Activated CD4-positive, alpha-beta memory T cell treated with anti-CD3 and anti-CD28 coated beads for 36 hours (primary cell): ENCODE measurements around the gene PYGO2. TPM values are rescaled to one million over a fixed set of nuclear protein-coding genes. Genes with fewer than 3 reads are reported as not detected.

ENCODE experiments used
- CTCF ChIA-PET: fragments of 350-600 bp; sonication (Branson Sonifier 250); formaldehyde crosslinking; loops from one replicate; lab custom pipeline; 2021; ENCODE audit warnings: antibody characterized with exemption, inconsistent platforms; lab: Charles Lee
- POLR2A ChIA-PET: fragments of 350-600 bp; sonication (Branson Sonifier 250); formaldehyde crosslinking; loops from one replicate; lab custom pipeline; 2021; ENCODE audit warnings: antibody characterized with exemption; lab: Charles Lee
- DNase-seq: peaks from one replicate; pipeline ENCODE4 v3.0.0-alpha.2; 2020
- H3K27ac Mint-ChIP-seq: one replicate; pipeline ENCODE4 v1.8.0; 2021; ENCODE audit warnings: mixed read lengths
- H3K27me3 Mint-ChIP-seq: one replicate; pipeline ENCODE4 v1.8.0; 2021; ENCODE audit warnings: mixed read lengths
- H3K36me3 Mint-ChIP-seq: one replicate; pipeline ENCODE4 v1.8.0; 2021; ENCODE audit warnings: mixed read lengths
- H3K4me1 Mint-ChIP-seq: one replicate; pipeline ENCODE4 v1.8.0; 2021; ENCODE audit warnings: low read depth, mixed read lengths
- H3K4me3 Mint-ChIP-seq: one replicate; pipeline ENCODE4 v1.8.0; 2021; ENCODE audit warnings: mild to moderate bottlenecking, mixed read lengths
- H3K9me3 Mint-ChIP-seq: one replicate; pipeline ENCODE4 v1.8.0; 2021; ENCODE audit warnings: mixed read lengths
- intact Hi-C: fragments of 100-400 bp; cut with micrococcal nuclease; formaldehyde crosslinking; loops from one replicate; pipeline ENCODE4 v1.15.1; 2023
- total RNA-seq, 2 experiments: library from RNA; stranded (reverse); gene quantifications; one replicate each; pipeline ENCODE4 v1.2.3, GENCODE V29; 2021

PYGO2 gene
- total RNA-seq, 2 experiments from 2014 or later = 31.5 to 32.4 TPM

GRCh38 chr1:154960446-154961136 is 991 bp downstream of the PYGO2 start:
- Mint-ChIP-seq H3K4me3 (peak overlapping the region; percentile 96), H3K36me3 (peaks cover 23% of the 10 kb centered on the region), H3K4me1 (peaks cover 47% of the 10 kb centered on the region), H3K9me3 (no peaks in the 10 kb centered on the region), H3K27ac (peak overlapping the region; percentile 92), H3K27me3 (no peaks in the 10 kb centered on the region)
- no peak for DNase-seq
- intact Hi-C loops = loop anchor here (1.0 kb wide), 1 partner anchor 14 kb away; the partner anchor contains the start of gene CKS1B
- ChIA-PET POLR2A (interaction anchor here (0.6 to 2.7 kb wide), 11 partner anchors 9 to 56 kb away, joined by 3 to 15 read pairs (median 6); partner anchors contain the start of genes CKS1B, FLAD1, PMVK and SHC1), CTCF (interaction anchor here (0.7 to 3.8 kb wide), 20 partner anchors 8 to 124 kb away, joined by 3 to 36 read pairs (median 6); partner anchors contain the start of genes ADAM15, CKS1B, PMVK and SHC1)

- ChIA-PET POLR2A (no interaction called here), CTCF (interaction anchor here (1.0 to 3.8 kb wide), 4 partner anchors 15 to 102 kb away, joined by 4 to 36 read pairs (median 20); partner anchors contain the start of gene CKS1B)
- Mint-ChIP-seq H3K4me3 (no peak overlapping the region), H3K27me3 (no peaks in the 10 kb centered on the region), H3K36me3 (peaks cover 19% of the 10 kb centered on the region), H3K9me3 (no peaks in the 10 kb centered on the region), H3K4me1 (peaks cover 59% of the 10 kb centered on the region), H3K27ac (no peak overlapping the region)
- intact Hi-C loops = no loop called here
- DNase-seq = no peak
These were observed 2.2 kb downstream of the PYGO2 start for GRCh38 chr1:154959426-154959780.

GRCh38 chr1:154958681-154959425 is 2.7 kb downstream of the PYGO2 start:
- Mint-ChIP-seq H3K36me3 (peaks cover 17% of the 10 kb centered on the region), H3K4me1 (peaks cover 62% of the 10 kb centered on the region), H3K27ac (no peak overlapping the region), H3K4me3 (peak overlapping the region; percentile 32), H3K9me3 (no peaks in the 10 kb centered on the region), H3K27me3 (no peaks in the 10 kb centered on the region)
- intact Hi-C loops = no loop called here
- ChIA-PET CTCF (interaction anchor here (1.0 to 3.8 kb wide), 3 partner anchors 15 to 59 kb away, joined by 4 to 36 read pairs (median 35); partner anchors contain the start of gene CKS1B), POLR2A (no interaction called here)
- DNase-seq = no peak

GRCh38 chr1:154958036-154958435 is 3.5 kb downstream of the PYGO2 start:
- POLR2A ChIA-PET = no interaction called here

GRCh38 chr1:154957091-154957657 is 4.4 kb downstream of the PYGO2 start:
- peaks cover 9% of the 10 kb centered on the region for H3K36me3 Mint-ChIP-seq
- no peak overlapping the region for H3K27ac Mint-ChIP-seq
- CTCF ChIA-PET = no interaction called here
- no peak overlapping the region for H3K4me3 Mint-ChIP-seq
- no peaks in the 10 kb centered on the region for H3K9me3 Mint-ChIP-seq
- no peaks in the 10 kb centered on the region for H3K27me3 Mint-ChIP-seq
- DNase-seq = no peak
- POLR2A ChIA-PET = interaction anchor here (0.6 kb wide), 1 partner anchor 41 kb away, joined by 4 read pairs; no protein-coding TSS in a partner anchor
- intact Hi-C loops = no loop called here
- peaks cover 63% of the 10 kb centered on the region for H3K4me1 Mint-ChIP-seq

More at GRCh38 chr1:154958036-154958435, 3.5 kb downstream of the PYGO2 start:
- intact Hi-C loops = no loop called here
- H3K9me3 Mint-ChIP-seq = no peaks in the 10 kb centered on the region
- H3K4me1 Mint-ChIP-seq = peaks cover 62% of the 10 kb centered on the region
- H3K36me3 Mint-ChIP-seq = peaks cover 14% of the 10 kb centered on the region
- H3K27ac Mint-ChIP-seq = no peak overlapping the region
- DNase-seq = no peak
- CTCF ChIA-PET = no interaction called here
- H3K4me3 Mint-ChIP-seq = no peak overlapping the region
- H3K27me3 Mint-ChIP-seq = no peaks in the 10 kb centered on the region

GRCh38 chr1:154956544-154956941 is 5.0 kb downstream of the PYGO2 start:
- Mint-ChIP-seq H3K4me1 (peaks cover 69% of the 10 kb centered on the region), H3K27me3 (no peaks in the 10 kb centered on the region), H3K9me3 (no peaks in the 10 kb centered on the region), H3K4me3 (peak overlapping the region; percentile 92), H3K36me3 (peaks cover 8% of the 10 kb centered on the region), H3K27ac (peak overlapping the region; percentile 97)
- ChIA-PET CTCF (interaction anchor here (1.1 to 5.3 kb wide), 10 partner anchors 17 to 129 kb away, joined by 3 to 38 read pairs (median 8); partner anchors contain the start of genes ADAM15, FLAD1 and PMVK), POLR2A (interaction anchor here (0.6 to 3.7 kb wide), 7 partner anchors 16 to 238 kb away, joined by 3 to 23 read pairs (median 8); partner anchors contain the start of genes CKS1B, PMVK and ZBTB7B)
- DNase-seq = no peak
- intact Hi-C loops = no loop called here

GRCh38 chr1:154955718-154956543 is 5.7 kb downstream of the PYGO2 start, which contains the start of gene PBXIP1:
PBXIP1 (minus strand) TSS chr1:154956099; CDS start chr1:154953721, 2,378 bp downstream.
- H3K4me3 Mint-ChIP-seq = peak within 1 kb of the TSS; percentile 92
- peak within 1 kb of the TSS; percentile 97 for H3K27ac Mint-ChIP-seq
- H3K4me1 Mint-ChIP-seq = peaks cover 75% of the 10 kb centered on the region
- H3K9me3 Mint-ChIP-seq = no peaks in the 10 kb centered on the region
- H3K36me3 Mint-ChIP-seq = peaks cover 7% of the 10 kb centered on the region
- ChIA-PET POLR2A (interaction anchor here (0.5 to 3.7 kb wide), 10 partner anchors 15 to 238 kb away, joined by 3 to 23 read pairs (median 5); partner anchors contain the start of genes ADAM15, CKS1B, PMVK and ZBTB7B), CTCF (interaction anchor here (0.5 to 5.3 kb wide), 19 partner anchors 15 to 956 kb away, joined by 3 to 38 read pairs (median 6); partner anchors contain the start of genes ADAM15, FLAD1, LENEP and PMVK)
- intact Hi-C loops = loop anchor here (1.0 kb wide), 5 partner anchors 18 to 129 kb away; partner anchors contain the start of genes CKS1B and EFNA4
- no peaks in the 10 kb centered on the region for H3K27me3 Mint-ChIP-seq
- peak; percentile 89 for DNase-seq

GRCh38 chr1:154955039-154955717 is 6.4 kb downstream of the PYGO2 start:
- Mint-ChIP-seq H3K27me3 (no peaks in the 10 kb centered on the region), H3K27ac (peak overlapping the region; percentile 97), H3K4me3 (peak overlapping the region; percentile 92), H3K4me1 (peaks cover 79% of the 10 kb centered on the region), H3K9me3 (no peaks in the 10 kb centered on the region), H3K36me3 (peaks cover 12% of the 10 kb centered on the region)
- peak; percentile 94 for DNase-seq
- intact Hi-C loops = loop anchor here (1.0 kb wide), 5 partner anchors 18 to 130 kb away; partner anchors contain the start of genes CKS1B and EFNA4
- ChIA-PET POLR2A (interaction anchor here (0.5 to 3.7 kb wide), 12 partner anchors 12 to 239 kb away, joined by 3 to 23 read pairs (median 5); partner anchors contain the start of genes ADAM15, CKS1B, FLAD1 and PMVK), CTCF (interaction anchor here (0.7 to 5.3 kb wide), 19 partner anchors 14 to 476 kb away, joined by 3 to 38 read pairs (median 6); partner anchors contain the start of genes ADAM15, FLAD1, LENEP and PMVK)

- intact Hi-C loops = no loop called here
- Mint-ChIP-seq H3K9me3 (no peaks in the 10 kb centered on the region), H3K27ac (peak overlapping the region; percentile 97), H3K27me3 (no peaks in the 10 kb centered on the region), H3K36me3 (peaks cover 12% of the 10 kb centered on the region), H3K4me3 (peak overlapping the region; percentile 92), H3K4me1 (peaks cover 76% of the 10 kb centered on the region)
- no peak for DNase-seq
- ChIA-PET POLR2A (interaction anchor here (0.6 to 3.7 kb wide), 8 partner anchors 10 to 96 kb away, joined by 3 to 23 read pairs (median 6); partner anchors contain the start of genes ADAM15, CKS1B, FLAD1 and PMVK), CTCF (interaction anchor here (1.0 to 5.3 kb wide), 11 partner anchors 15 to 107 kb away, joined by 3 to 38 read pairs (median 8); partner anchors contain the start of genes ADAM15, FLAD1 and PMVK)
These were observed 7.0 kb downstream of the PYGO2 start for GRCh38 chr1:154954541-154954940.

GRCh38 chr1:154953611-154954038 is 8.0 kb downstream of the PYGO2 start:
- ChIA-PET CTCF (interaction anchor here (1.1 to 5.3 kb wide), 9 partner anchors 7 to 108 kb away, joined by 3 to 38 read pairs (median 9); partner anchors contain the start of genes FLAD1, PMVK and PYGO2), POLR2A (interaction anchor here (0.9 to 3.7 kb wide), 4 partner anchors 9 to 47 kb away, joined by 3 to 23 read pairs (median 16); partner anchors contain the start of genes PMVK and ZBTB7B)
- no peaks in the 10 kb centered on the region for H3K27me3 Mint-ChIP-seq
- intact Hi-C loops = no loop called here
- peak overlapping the region; percentile 97 for H3K27ac Mint-ChIP-seq
- peaks cover 80% of the 10 kb centered on the region for H3K4me1 Mint-ChIP-seq
- no peaks in the 10 kb centered on the region for H3K9me3 Mint-ChIP-seq
- peaks cover 13% of the 10 kb centered on the region for H3K36me3 Mint-ChIP-seq
- H3K4me3 Mint-ChIP-seq = peak overlapping the region; percentile 92
- no peak for DNase-seq
